GM12873 (cell line): ENCODE measurements around the gene MAGI2.

Experiments used
- TF ChIP-seq, protein P1 (sequence below): IDR thresholded peaks from 2 replicates; pipeline ENCODE4 v1.5.1; 2012; ENCODE audit warnings: low read depth, mild to moderate bottlenecking, moderate library complexity, low read length, control low read depth; ENCODE audit not compliant: insufficient read depth; ENCODE audit errors: missing control alignments

MAGI2 gene

GRCh38 chr7:79420464-79420863 is 33.0 kb downstream of the MAGI2 start:
- TF ChIP-seq, protein P1, sequence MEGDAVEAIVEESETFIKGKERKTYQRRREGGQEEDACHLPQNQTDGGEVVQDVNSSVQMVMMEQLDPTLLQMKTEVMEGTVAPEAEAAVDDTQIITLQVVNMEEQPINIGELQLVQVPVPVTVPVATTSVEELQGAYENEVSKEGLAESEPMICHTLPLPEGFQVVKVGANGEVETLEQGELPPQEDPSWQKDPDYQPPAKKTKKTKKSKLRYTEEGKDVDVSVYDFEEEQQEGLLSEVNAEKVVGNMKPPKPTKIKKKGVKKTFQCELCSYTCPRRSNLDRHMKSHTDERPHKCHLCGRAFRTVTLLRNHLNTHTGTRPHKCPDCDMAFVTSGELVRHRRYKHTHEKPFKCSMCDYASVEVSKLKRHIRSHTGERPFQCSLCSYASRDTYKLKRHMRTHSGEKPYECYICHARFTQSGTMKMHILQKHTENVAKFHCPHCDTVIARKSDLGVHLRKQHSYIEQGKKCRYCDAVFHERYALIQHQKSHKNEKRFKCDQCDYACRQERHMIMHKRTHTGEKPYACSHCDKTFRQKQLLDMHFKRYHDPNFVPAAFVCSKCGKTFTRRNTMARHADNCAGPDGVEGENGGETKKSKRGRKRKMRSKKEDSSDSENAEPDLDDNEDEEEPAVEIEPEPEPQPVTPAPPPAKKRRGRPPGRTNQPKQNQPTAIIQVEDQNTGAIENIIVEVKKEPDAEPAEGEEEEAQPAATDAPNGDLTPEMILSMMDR, result no peak

- TF ChIP-seq, protein P1, result no peak
Measured at GRCh38 chr7:79414910-79415309, 38.6 kb downstream of the MAGI2 start.

DNA sequence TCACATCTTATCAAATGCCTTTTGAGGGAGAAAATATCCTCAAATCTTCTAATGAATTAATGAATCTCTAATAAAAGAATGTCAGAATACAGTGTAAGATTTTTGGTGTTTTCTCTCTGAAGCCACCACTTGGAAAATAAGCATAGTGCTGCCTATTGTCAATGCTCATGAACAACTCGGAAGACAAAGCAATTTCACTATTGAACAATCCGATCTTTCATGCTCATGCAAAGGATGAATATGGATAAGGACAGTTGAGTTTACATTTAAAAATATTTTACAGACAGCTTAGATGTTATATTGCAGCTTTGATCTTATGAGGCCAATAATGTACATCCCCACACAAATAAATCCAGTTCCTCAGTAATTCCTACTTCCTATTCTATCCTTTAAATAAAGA is 40.6 kb downstream of the MAGI2 start:
- TF ChIP-seq, protein P1, result no peak

DNA sequence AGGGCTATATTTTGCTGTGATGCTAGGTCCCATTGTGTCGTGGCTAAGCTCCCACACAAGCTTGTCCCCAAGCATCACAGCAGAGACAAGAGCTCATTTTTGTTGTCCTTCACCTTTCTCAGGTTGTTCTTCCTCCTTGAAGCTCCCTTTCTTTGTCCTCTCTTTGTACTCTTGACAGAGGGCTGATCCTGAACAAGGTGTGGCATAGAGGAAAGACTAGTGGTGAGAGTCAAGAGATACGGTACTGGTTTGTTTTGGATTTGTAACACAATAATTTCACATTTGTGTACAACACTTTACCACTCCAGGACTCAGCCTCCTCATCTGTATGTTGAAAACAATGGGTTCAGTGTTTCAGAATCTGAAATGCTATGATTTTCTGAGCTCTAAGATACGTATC is 41.0 kb downstream of the MAGI2 start:
- TF ChIP-seq, protein P1, result no peak

DNA sequence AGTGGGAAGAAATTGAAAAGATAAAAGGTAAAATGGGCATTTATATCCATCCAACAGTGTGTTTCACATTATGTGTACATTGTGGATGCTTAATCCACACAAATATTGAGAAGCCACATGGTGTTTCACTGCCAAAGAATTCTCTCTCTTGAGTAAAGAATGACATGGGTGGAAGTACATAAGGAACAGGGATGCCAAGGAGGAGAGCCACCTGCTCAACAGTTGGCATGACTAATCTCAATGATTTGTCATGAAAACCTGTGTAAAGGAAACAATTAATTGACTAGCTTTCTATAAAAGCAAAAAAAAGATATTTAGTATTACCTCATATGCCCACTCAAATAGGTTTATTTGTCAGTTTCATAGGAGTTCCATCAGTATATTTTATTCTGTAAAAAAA is 43.1 kb downstream of the MAGI2 start:
- TF ChIP-seq, protein P1, result no peak

GRCh38 chr7:79407351-79407750 is 46.1 kb downstream of the MAGI2 start:
- TF ChIP-seq, protein P1, result no peak

GRCh38 chr7:79406371-79406770 is 47.1 kb downstream of the MAGI2 start:
- TF ChIP-seq, protein P1, result no peak
